ENCODE measurements around the gene KLHDC7B. TPM values are rescaled to one million over a fixed set of nuclear protein-coding genes. Genes with fewer than 3 reads are reported as not detected.

The KLHDC7B gene
- total and polyA plus RNA-seq, 2 of the 13 experiments (the other 11 are each of a cell fraction or from before 2014, with no cell fraction given) = 0.11 TPM; not detected in 1

DNA sequence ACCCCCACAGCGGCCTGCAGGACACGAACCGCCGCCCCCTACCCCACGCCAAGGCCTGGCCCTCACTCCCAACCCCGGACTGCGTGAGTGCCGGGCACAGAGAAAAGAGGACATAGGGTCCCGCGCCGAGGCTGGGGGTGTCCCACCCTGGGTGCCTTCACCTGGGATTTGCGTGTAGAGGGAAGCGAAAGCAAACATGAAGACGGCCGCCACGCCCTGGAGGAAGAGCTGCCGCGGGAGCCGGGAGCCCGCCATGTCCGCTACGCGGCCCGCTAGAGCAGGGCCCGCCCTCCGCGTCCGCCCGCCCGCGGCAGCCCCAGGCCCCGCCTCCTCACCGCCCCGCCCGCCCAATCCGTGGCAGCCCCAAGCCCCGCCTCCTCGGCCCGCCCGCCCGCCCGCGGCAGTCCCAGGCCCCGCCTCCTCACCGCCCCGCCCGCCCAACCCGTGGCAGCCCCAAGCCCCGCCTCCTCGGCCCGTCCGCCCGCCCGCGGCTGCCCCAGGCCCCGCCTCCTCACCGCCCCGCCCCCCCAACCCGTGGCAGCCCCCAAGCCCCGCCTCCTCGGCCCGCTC is 38.2 kb upstream of the KLHDC7B start, which contains the start of gene LMF2 (continued):
- TF ChIP-seq, protein P1, sequence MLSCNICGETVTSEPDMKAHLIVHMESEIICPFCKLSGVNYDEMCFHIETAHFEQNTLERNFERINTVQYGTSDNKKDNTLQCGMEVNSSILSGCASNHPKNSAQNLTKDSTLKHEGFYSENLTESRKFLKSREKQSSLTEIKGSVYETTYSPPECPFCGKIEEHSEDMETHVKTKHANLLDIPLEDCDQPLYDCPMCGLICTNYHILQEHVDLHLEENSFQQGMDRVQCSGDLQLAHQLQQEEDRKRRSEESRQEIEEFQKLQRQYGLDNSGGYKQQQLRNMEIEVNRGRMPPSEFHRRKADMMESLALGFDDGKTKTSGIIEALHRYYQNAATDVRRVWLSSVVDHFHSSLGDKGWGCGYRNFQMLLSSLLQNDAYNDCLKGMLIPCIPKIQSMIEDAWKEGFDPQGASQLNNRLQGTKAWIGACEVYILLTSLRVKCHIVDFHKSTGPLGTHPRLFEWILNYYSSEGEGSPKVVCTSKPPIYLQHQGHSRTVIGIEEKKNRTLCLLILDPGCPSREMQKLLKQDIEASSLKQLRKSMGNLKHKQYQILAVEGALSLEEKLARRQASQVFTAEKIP (CRISPR knock-in tag; IDR thresholded peaks at IDR 0.05; ENCODE audit: borderline replicate concordance) = no peak
- TF ChIP-seq ZNF12 (CRISPR knock-in tag; IDR thresholded peaks at IDR 0.05) (no peak), NCOA2 (CRISPR knock-in tag; IDR thresholded peaks at IDR 0.05) (peak; percentile 27; the same call in 1 of the 2 replicates), TGIF2 (CRISPR knock-in tag; IDR thresholded peaks at IDR 0.05) (no peak; the same call in 1 of the 2 replicates), FOXP4 (CRISPR knock-in tag; IDR thresholded peaks at IDR 0.05) (no peak; the same call in 1 of the 2 replicates), ZIK1 (CRISPR knock-in tag; IDR thresholded peaks at IDR 0.05; ENCODE audit: borderline replicate concordance, low read depth) (no peak), ZNF563 (CRISPR knock-in tag; IDR thresholded peaks at IDR 0.05) (0 out of 2 replicates have a peak, but pooled peaks have one; percentile 45), ZNF652 (CRISPR knock-in tag; IDR thresholded peaks at IDR 0.05; ENCODE audit: borderline replicate concordance, low read depth) (no peak), ELF1 (CRISPR knock-in tag; IDR thresholded peaks at IDR 0.05) (0 out of 2 replicates have a peak, but pooled peaks have one; percentile 12), ZBTB39 (CRISPR knock-in tag; IDR thresholded peaks at IDR 0.05) (no peak), RORA (CRISPR knock-in tag; IDR thresholded peaks at IDR 0.05) (no peak), CCAR2 (optimal IDR thresholded peaks at IDR 0.05; ENCODE audit: low read depth, low read length) (no peak), TFDP1 (CRISPR knock-in tag; IDR thresholded peaks at IDR 0.05; ENCODE audit: borderline replicate concordance) (peak; percentile 42; the same call in 1 of the 2 replicates), ZGPAT (CRISPR knock-in tag; IDR thresholded peaks at IDR 0.05) (no peak), ZNF335 (CRISPR knock-in tag; IDR thresholded peaks at IDR 0.05) (no peak), ZNF138 (CRISPR knock-in tag; IDR thresholded peaks at IDR 0.05; ENCODE audit: low read depth) (no peak), SP140L (CRISPR knock-in tag; IDR thresholded peaks at IDR 0.05; ENCODE audit: borderline replicate concordance) (no peak), ZFP82 (CRISPR knock-in tag; IDR thresholded peaks at IDR 0.05; ENCODE audit: borderline replicate concordance) (no peak), DRAP1 (CRISPR knock-in tag; IDR thresholded peaks at IDR 0.05) (no peak), SALL1 (CRISPR knock-in tag; IDR thresholded peaks at IDR 0.05) (peak; percentile 55; the same call in 1 of the 2 replicates), ZSCAN20 (CRISPR knock-in tag; IDR thresholded peaks at IDR 0.05; ENCODE audit: borderline replicate concordance) (no peak), ERF (CRISPR knock-in tag; IDR thresholded peaks at IDR 0.05) (0 out of 2 replicates have a peak, but pooled peaks have one; percentile 25)
